Motor neuron (in vitro differentiated cells): ENCODE measurements around the gene PYGL. TPM values are rescaled to one million over a fixed set of nuclear protein-coding genes. Genes with fewer than 3 reads are reported as not detected.

Experiments
- ATAC-seq, 8 experiments: fragments of 200-7000 bp; cut with Tn5 transposase; replicated peaks in 6 of 8; 2 replicates each; pipeline ENCODE4 v1.8.0; 2021; ENCODE audit warnings: mild to moderate bottlenecking in 8 of 8, moderate library complexity in 8 of 8
- H3K27ac ChIP-seq, 2 donors: fragments of 250-450 bp; sonication (Bioruptor Pico); 2 replicates each; pipeline ENCODE4 v1.9.0; 2021; ENCODE audit warnings: antibody characterized with exemption in 2 of 2, mild to moderate bottlenecking in 2 of 2, moderate library complexity in 1 of 2
- H3K4me1 ChIP-seq, 2 donors: fragments of 250-450 bp; sonication (Bioruptor Pico); replicated peaks in 1 of 2; 2 replicates each; pipeline ENCODE4 v1.6.1; 2021; ENCODE audit warnings: antibody characterized with exemption in 2 of 2, mild to moderate bottlenecking in 2 of 2, moderate library complexity in 1 of 2
- H3K4me3 ChIP-seq, 5 donors: fragments of 250-450 bp; sonication (Bioruptor Pico); 2 replicates each; pipeline ENCODE4 v1.9.0; 2021; ENCODE audit warnings: antibody characterized with exemption in 5 of 5, mild to moderate bottlenecking in 5 of 5, moderate library complexity in 4 of 5
- WGBS, 10 experiments: fragments of 450-650 bp; shearing (Covaris generic); methylation state at CpG; one replicate each; pipeline ENCODE4 v1.0.0; 2022; 5-methylcytosine and 5-hydroxymethylcytosine counted together
- in situ Hi-C, 9 experiments: fragments of 400-800 bp; cut with MboI; loops; one replicate each; pipeline ENCODE4 v1.15.0; 2021; ENCODE audit warnings: low sequenced_read_pairs in 9 of 9, low pct_unique_long_range_greater_than_20kb in 2 of 9; ENCODE audit not compliant: unreplicated experiment in 9 of 9
- total RNA-seq, 8 experiments: library from RNA; unstranded; fragments of 300-600 nt; gene quantifications; 2 replicates each; pipeline versions ENCODE4 v1.2.3 to v1.2.4, GENCODE V29; 2022

Gene PYGL
- total RNA-seq, 8 experiments from 2014 or later: 2.2 to 164 (median 5.7) TPM

DNA sequence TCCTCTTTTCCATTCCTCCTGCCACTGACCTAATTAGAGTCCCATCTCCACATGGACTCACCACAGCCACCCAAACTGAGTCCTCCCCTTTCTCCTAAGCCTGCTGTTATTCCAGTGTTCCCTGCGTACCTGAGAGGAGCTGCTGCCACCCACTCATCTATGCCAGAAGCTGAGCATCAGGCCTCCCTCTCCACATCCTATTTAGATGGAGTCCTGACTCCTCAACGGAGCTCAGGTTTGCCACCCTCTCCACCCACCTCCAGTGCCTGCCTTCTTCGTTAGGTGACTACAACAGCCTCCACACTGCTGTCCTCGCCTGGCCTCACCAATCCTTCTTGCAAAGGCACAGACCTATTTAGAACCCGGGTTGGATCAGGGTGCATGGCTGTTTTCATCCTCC lies 87.6 kb downstream of the PYGL start:
- in situ Hi-C loops: no loop called here
- ATAC-seq: no peak
- H3K4me3 ChIP-seq: no peak overlapping the region
- H3K4me1 ChIP-seq: peaks cover 19 to 20% of the 10 kb centered on the region in 2 donors
- no peak overlapping the region for H3K27ac ChIP-seq
- WGBS, 10 experiments: 20 to 100% (median 78%) methylated on average over 1 to 4 of the region's 5 CpGs; no CpG with 5 or more reads in 2 of the 10 experiments

DNA sequence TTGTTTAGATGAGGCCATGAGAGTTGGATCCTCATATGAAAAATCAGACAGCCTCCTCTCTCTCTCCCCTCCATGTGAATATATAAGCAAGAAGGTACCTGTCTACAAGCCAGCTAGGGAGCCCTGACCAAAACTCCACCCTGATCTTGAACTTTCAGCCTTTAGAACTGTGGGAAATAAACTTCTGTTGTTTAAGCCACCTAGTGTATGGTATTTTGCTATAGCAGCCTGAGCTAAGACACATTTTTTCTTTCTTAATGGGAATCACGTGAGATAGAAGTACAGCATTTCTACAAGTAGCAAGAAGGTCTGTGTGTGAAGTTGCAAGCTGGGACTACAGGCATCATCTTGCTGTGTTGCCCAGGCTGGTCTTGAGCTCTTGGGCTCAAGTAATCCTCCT lies 88.7 kb downstream of the PYGL start:
- WGBS, 10 experiments: 0 to 100% (median 60%) methylated on average over 1 of the region's 1 CpG; no CpG with 5 or more reads in 3 of the 10 experiments
- no peak overlapping the region for H3K4me3 ChIP-seq
- H3K4me1 ChIP-seq: peaks cover 11 to 13% of the 10 kb centered on the region in 2 donors
- ATAC-seq: peak in 2 of 8 experiments; percentile 6 to 20
- in situ Hi-C loops: no loop called here
- no peak overlapping the region for H3K27ac ChIP-seq

Other genes starting within 250 kb of the PYGL start
- 10 to 100 TPM; 13.6 to 76.4 (median 31.3) TPM for gene NIN, start 113.3 kb downstream of the PYGL start, total RNA-seq
- gene ABHD12B, start 72.4 kb downstream of the PYGL start, total RNA-seq: 1 to 10 TPM in 2 of 8 experiments, under 1 TPM in 4, not detected in 2; 0.36 to 3.6 (median 0.80) TPM
- gene TRIM9, start 150.6 kb upstream of the PYGL start, total RNA-seq: 10 to 100 TPM in 6 of 8 experiments, 1 to 10 TPM in 2; 8.8 to 46.7 (median 18.8) TPM